Measurements from ENCODE around the gene GPR83. TPM values are rescaled to one million over a fixed set of nuclear protein-coding genes. Genes with fewer than 3 reads are reported as not detected.
"Not testable (repeated sequence)": the region's sequence is repeated elsewhere in the genome, so short reads cannot be mapped to it uniquely, and the experiment has no call there.

The GPR83 gene
- total RNA-seq, 3 donors from 2014 or later, result 0.51 TPM; not detected in 2

GRCh38 chr11:94400050-94400449, 1.2 kb downstream of the GPR83 start:
- no peaks in the 10 kb centered on the region for H3K9me3 ChIP-seq
- no peak for DNase-seq
- no peaks in the 10 kb centered on the region for H3K4me1 ChIP-seq (ENCODE audit: low read depth)
- no peak overlapping the region for H3K4me3 ChIP-seq
- no peak for TF ChIP-seq CTCF (IDR thresholded peaks at IDR 0.05)
- intact Hi-C loops (cut with DNase I, micrococcal nuclease), result no loop called here
- no peak for ATAC-seq
- H3K36me3 ChIP-seq (ENCODE audit: low read depth), result no peaks in the 10 kb centered on the region

- DNase-seq (no peak), ATAC-seq (no peak)
- H3K4me1 ChIP-seq (ENCODE audit: low read depth), result no peaks in the 10 kb centered on the region
- intact Hi-C loops (cut with DNase I, micrococcal nuclease), result no loop called here
- TF ChIP-seq CTCF (IDR thresholded peaks at IDR 0.05), result no peak
- no peaks in the 10 kb centered on the region for H3K36me3 ChIP-seq (ENCODE audit: low read depth)
- H3K4me3 ChIP-seq, result no peak overlapping the region
- no peaks in the 10 kb centered on the region for H3K9me3 ChIP-seq
These were observed 3.1 kb downstream of the GPR83 start for GRCh38 chr11:94398101-94398500.

GRCh38 chr11:94396282-94396681, 4.9 kb downstream of the GPR83 start:
- Histone ChIP-seq H3K4me3 (no peak overlapping the region), H3K36me3 (ENCODE audit: low read depth) (no peaks in the 10 kb centered on the region), H3K9me3 (no peaks in the 10 kb centered on the region), H3K4me1 (ENCODE audit: low read depth) (no peaks in the 10 kb centered on the region)
- intact Hi-C loops (cut with DNase I, micrococcal nuclease), result no loop called here
- TF ChIP-seq CTCF (IDR thresholded peaks at IDR 0.05), result no peak
- ATAC-seq (no peak), DNase-seq (no peak)

- H3K9me3 ChIP-seq; intact Hi-C loops (cut with DNase I, micrococcal nuclease); ATAC-seq: not testable (repeated sequence)
These were observed 9.3 kb downstream of the GPR83 start for GRCh38 chr11:94391937-94392336.

GRCh38 chr11:94379613-94380012, 21.6 kb downstream of the GPR83 start:
- ATAC-seq (no peak), DNase-seq (no peak)
- intact Hi-C loops (cut with DNase I, micrococcal nuclease), result no loop called here
- Histone ChIP-seq H3K36me3 (ENCODE audit: low read depth) (no peaks in the 10 kb centered on the region), H3K4me3 (no peak overlapping the region), H3K9me3 (no peaks in the 10 kb centered on the region), H3K4me1 (ENCODE audit: low read depth) (no peaks in the 10 kb centered on the region)
- no peak for TF ChIP-seq CTCF (IDR thresholded peaks at IDR 0.05)

More at GRCh38 chr11:94391937-94392336, 9.3 kb downstream of the GPR83 start:
- not testable (repeated sequence) for H3K4me1 ChIP-seq (ENCODE audit: low read depth); H3K36me3 ChIP-seq (ENCODE audit: low read depth); DNase-seq; H3K4me3 ChIP-seq

GRCh38 chr11:94376841-94377240, 24.4 kb downstream of the GPR83 start:
- no peak for TF ChIP-seq CTCF (IDR thresholded peaks at IDR 0.05)
- no peak for ATAC-seq
- H3K9me3 ChIP-seq, result no peaks in the 10 kb centered on the region
- DNase-seq, result no peak
- no peaks in the 10 kb centered on the region for H3K4me1 ChIP-seq (ENCODE audit: low read depth)
- no peaks in the 10 kb centered on the region for H3K36me3 ChIP-seq (ENCODE audit: low read depth)
- H3K4me3 ChIP-seq, result no peak overlapping the region
- intact Hi-C loops (cut with DNase I, micrococcal nuclease), result no loop called here

- DNase-seq; ATAC-seq; H3K4me3 ChIP-seq; H3K36me3 ChIP-seq (ENCODE audit: low read depth); intact Hi-C loops (cut with DNase I, micrococcal nuclease); H3K9me3 ChIP-seq; H3K4me1 ChIP-seq (ENCODE audit: low read depth): not testable (repeated sequence)
These were observed 30.6 kb downstream of the GPR83 start for GRCh38 chr11:94370576-94370975.

- H3K36me3 ChIP-seq (ENCODE audit: low read depth); intact Hi-C loops (cut with DNase I, micrococcal nuclease); ATAC-seq: not testable (repeated sequence)
These were observed 50.2 kb downstream of the GPR83 start for GRCh38 chr11:94350850-94351563.

GRCh38 chr11:94346311-94346710, 54.9 kb downstream of the GPR83 start:
- ATAC-seq; H3K4me3 ChIP-seq; H3K4me1 ChIP-seq (ENCODE audit: low read depth); H3K36me3 ChIP-seq (ENCODE audit: low read depth); H3K9me3 ChIP-seq; intact Hi-C loops (cut with DNase I, micrococcal nuclease); DNase-seq: not testable (repeated sequence)

More at GRCh38 chr11:94350850-94351563, 50.2 kb downstream of the GPR83 start:
- not testable (repeated sequence) for H3K4me1 ChIP-seq (ENCODE audit: low read depth); H3K9me3 ChIP-seq; DNase-seq; H3K4me3 ChIP-seq

All from mucosa of descending colon (tissue), 3 donors.